DOHH2 (cell line): Measurements from ENCODE around the gene HTRA1.

Experiments
- H3F3A ChIP-seq: fragments of 200-600 bp; sonication (generic), shearing (Covaris generic); 2 replicates; pipeline ENCODE4 v1.6.0; 2016; ENCODE audit warnings: antibody characterized with exemption, mild to moderate bottlenecking; ENCODE audit not compliant: control insufficient read depth, insufficient read depth
- H3K27ac ChIP-seq: fragments of 200-600 bp; sonication (generic); 2 replicates; pipeline ENCODE4 v1.5.1; 2014; ENCODE audit warnings: low read depth, mild to moderate bottlenecking, low read length, moderate library complexity
- H3K27me3 ChIP-seq: fragments of 200-600 bp; sonication (generic); 2 replicates; pipeline ENCODE4 v1.6.1; 2014; ENCODE audit warnings: mild to moderate bottlenecking, low read length, mixed read lengths; ENCODE audit not compliant: control insufficient read depth
- H3K36me3 ChIP-seq: fragments of 200-600 bp; sonication (generic); 2 replicates; pipeline ENCODE4 v1.6.1; 2014; ENCODE audit warnings: mild to moderate bottlenecking, low read length, moderate library complexity, mixed read lengths; ENCODE audit not compliant: control insufficient read depth
- H3K4me1 ChIP-seq: fragments of 200-600 bp; sonication (generic); 2 replicates; pipeline ENCODE4 v1.6.1; 2014; ENCODE audit warnings: mild to moderate bottlenecking, low read length, mixed read lengths; ENCODE audit not compliant: control insufficient read depth
- H3K4me2 ChIP-seq: fragments of 200-600 bp; sonication (generic); 2 replicates; pipeline ENCODE4 v1.6.0; 2014; ENCODE audit warnings: mild to moderate bottlenecking, low read length, moderate library complexity
- H3K4me3 ChIP-seq: fragments of 200-600 bp; sonication (generic); 2 replicates; pipeline ENCODE4 v1.5.1; 2014; ENCODE audit warnings: mild to moderate bottlenecking, low read length, mixed read lengths
- H3K79me2 ChIP-seq: fragments of 200-600 bp; sonication (generic); 2 replicates; pipeline ENCODE4 v1.6.1; 2014; ENCODE audit warnings: mild to moderate bottlenecking, low read length, mixed read lengths; ENCODE audit not compliant: control insufficient read depth
- H3K9me2 ChIP-seq: fragments of 200-600 bp; sonication (generic); replicated peaks from 2 replicates; pipeline ENCODE4 v1.6.1; 2014; ENCODE audit warnings: mild to moderate bottlenecking, low read length, mixed read lengths; ENCODE audit not compliant: control insufficient read depth
- H3K9me3 ChIP-seq: fragments of 200-600 bp; sonication (generic); 2 replicates; pipeline ENCODE4 v1.6.1; 2014; ENCODE audit warnings: antibody characterized with exemption, low read length, mixed read lengths; ENCODE audit not compliant: control insufficient read depth, insufficient read depth
- H4K20me1 ChIP-seq: fragments of 200-600 bp; sonication (generic); 2 replicates; pipeline ENCODE4 v1.6.0; 2014; ENCODE audit warnings: low read depth, mild to moderate bottlenecking, antibody characterized with exemption, low read length, moderate library complexity; ENCODE audit not compliant: control insufficient read depth, insufficient read depth
- EZH2phosphoT487 ChIP-seq: fragments of 200-600 bp; sonication (generic); IDR thresholded peaks from 2 replicates; pipeline ENCODE4 v1.6.1; 2017; ENCODE audit warnings: borderline replicate concordance, mild to moderate bottlenecking, antibody characterized with exemption, low read length, moderate library complexity, mixed read lengths
- TF ChIP-seq, protein P1 (sequence below): fragments of 200-600 bp; sonication (generic); IDR thresholded peaks from one replicate; pipeline ENCODE4 v1.5.1; 2014; ENCODE audit warnings: antibody characterized with exemption, mild to moderate bottlenecking, low read depth, low read length; ENCODE audit not compliant: poor library complexity, severe bottlenecking

Gene HTRA1

DNA sequence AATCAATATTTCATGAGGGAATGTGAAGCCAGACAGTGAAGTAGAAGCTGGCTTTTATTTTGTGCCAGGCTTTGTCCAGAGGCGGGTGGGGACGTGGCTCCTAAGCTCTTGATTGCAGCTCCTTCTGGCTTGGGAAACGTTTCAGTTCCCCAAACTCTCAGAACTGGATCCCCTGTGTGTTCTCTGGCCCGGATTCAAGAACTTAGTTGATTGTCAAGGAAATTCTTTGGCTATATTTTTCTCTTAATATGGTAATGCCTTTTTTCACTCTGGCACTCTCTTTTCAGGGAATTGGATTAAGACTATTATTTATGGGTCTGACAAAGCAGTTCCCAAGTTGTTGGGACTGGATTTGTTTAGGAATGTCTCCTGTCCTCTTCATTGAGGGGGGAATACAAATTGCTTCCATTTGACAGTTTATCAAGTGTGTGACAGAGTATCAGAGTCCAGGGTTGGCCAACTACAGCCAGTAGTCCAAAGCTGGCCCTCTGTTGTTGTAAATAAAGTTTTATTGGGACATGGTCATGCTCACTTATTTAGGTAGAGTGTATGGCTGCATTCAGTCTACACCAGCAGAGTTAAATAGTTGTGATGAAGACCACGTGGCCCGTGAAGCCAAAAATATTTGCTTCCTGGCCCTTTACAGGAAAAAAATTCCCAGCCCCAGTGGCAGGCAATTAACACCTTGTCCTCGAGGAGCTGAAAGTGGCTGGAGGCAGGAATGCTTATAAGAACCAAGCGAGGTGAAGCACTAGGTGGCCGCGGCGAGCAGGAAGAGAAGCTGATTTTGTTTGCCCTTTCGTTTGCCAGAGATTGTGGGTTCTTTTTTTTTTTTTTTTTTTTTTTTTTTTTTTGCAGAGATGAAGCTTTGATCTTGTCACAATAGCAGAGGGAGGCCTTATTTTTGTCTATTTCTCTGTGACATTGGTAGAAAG lies 34.3 kb downstream of the HTRA1 start:
- no peaks in the 10 kb centered on the region for H3K9me2 ChIP-seq
- H3K4me1 ChIP-seq = no peaks in the 10 kb centered on the region
- no peak for TF ChIP-seq EZH2phosphoT487
- TF ChIP-seq, protein P1, sequence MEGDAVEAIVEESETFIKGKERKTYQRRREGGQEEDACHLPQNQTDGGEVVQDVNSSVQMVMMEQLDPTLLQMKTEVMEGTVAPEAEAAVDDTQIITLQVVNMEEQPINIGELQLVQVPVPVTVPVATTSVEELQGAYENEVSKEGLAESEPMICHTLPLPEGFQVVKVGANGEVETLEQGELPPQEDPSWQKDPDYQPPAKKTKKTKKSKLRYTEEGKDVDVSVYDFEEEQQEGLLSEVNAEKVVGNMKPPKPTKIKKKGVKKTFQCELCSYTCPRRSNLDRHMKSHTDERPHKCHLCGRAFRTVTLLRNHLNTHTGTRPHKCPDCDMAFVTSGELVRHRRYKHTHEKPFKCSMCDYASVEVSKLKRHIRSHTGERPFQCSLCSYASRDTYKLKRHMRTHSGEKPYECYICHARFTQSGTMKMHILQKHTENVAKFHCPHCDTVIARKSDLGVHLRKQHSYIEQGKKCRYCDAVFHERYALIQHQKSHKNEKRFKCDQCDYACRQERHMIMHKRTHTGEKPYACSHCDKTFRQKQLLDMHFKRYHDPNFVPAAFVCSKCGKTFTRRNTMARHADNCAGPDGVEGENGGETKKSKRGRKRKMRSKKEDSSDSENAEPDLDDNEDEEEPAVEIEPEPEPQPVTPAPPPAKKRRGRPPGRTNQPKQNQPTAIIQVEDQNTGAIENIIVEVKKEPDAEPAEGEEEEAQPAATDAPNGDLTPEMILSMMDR = no peak
- no peaks in the 10 kb centered on the region for H3K9me3 ChIP-seq
- H4K20me1 ChIP-seq = no peaks in the 10 kb centered on the region
- no peaks in the 10 kb centered on the region for H3K36me3 ChIP-seq
- H3K27ac ChIP-seq = no peak overlapping the region
- H3F3A ChIP-seq = no peaks in the 10 kb centered on the region
- no peaks in the 10 kb centered on the region for H3K27me3 ChIP-seq
- H3K4me3 ChIP-seq = no peak overlapping the region
- no peak overlapping the region for H3K4me2 ChIP-seq
- H3K79me2 ChIP-seq = no peaks in the 10 kb centered on the region

DNA sequence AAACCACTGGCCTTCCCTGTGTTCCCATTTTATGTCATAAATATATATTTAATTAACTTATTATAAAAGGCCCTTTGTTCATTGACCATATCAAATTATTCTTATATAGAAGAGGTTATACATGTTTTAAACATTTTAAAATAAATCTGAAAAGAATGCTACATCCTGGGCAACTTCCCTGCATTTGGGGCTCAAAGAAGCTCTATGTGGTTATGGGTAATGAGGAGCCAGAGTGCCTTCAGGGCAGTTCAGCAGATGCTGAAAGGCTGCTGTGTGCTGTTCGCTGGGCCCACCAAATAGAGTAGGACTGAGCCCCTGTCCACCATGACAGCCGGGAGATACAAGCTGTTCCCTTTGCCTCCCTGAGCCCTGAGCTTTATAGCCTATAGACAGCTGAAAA lies 35.9 kb downstream of the HTRA1 start:
- Histone ChIP-seq H3K36me3 (no peaks in the 10 kb centered on the region), H3K27ac (no peak overlapping the region), H3K4me1 (no peaks in the 10 kb centered on the region), H3K27me3 (no peaks in the 10 kb centered on the region), H3K9me3 (no peaks in the 10 kb centered on the region), H3F3A (no peaks in the 10 kb centered on the region), H3K79me2 (no peaks in the 10 kb centered on the region), H4K20me1 (no peaks in the 10 kb centered on the region), H3K9me2 (no peaks in the 10 kb centered on the region), H3K4me2 (no peak overlapping the region), H3K4me3 (no peak overlapping the region)
- TF ChIP-seq EZH2phosphoT487 = no peak
- TF ChIP-seq, protein P1 = no peak

DNA sequence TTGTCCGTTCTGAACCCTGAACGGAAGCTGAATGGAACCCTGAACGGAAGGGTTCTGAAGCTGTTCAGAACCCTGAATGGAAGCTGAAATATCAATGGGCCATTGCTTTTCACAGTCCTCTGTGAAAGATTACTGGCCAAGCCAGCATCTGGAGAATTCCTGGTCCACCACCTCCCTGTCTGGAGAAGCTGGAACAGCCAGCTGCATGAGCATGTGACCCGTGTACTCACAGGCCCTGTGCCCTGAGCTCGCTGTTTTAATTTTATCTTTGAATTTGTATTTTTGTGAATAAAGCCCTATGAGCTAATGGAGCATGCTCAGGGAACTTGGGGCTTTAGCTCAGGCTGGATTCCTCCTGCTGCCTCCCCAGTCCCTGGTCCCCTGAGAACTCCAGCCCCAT lies 37.2 kb downstream of the HTRA1 start:
- H3K4me3 ChIP-seq = no peak overlapping the region
- H4K20me1 ChIP-seq = no peaks in the 10 kb centered on the region
- H3K79me2 ChIP-seq = no peaks in the 10 kb centered on the region
- no peaks in the 10 kb centered on the region for H3K36me3 ChIP-seq
- no peaks in the 10 kb centered on the region for H3K9me3 ChIP-seq
- H3K4me2 ChIP-seq = no peak overlapping the region
- H3K4me1 ChIP-seq = no peaks in the 10 kb centered on the region
- no peaks in the 10 kb centered on the region for H3F3A ChIP-seq
- no peak for TF ChIP-seq EZH2phosphoT487
- TF ChIP-seq, protein P1 = no peak
- no peaks in the 10 kb centered on the region for H3K27me3 ChIP-seq
- H3K27ac ChIP-seq = no peak overlapping the region
- H3K9me2 ChIP-seq = no peaks in the 10 kb centered on the region
